Activated CD4-positive, alpha-beta T cell treated with anti-CD3 and anti-CD28 coated beads, Interleukin-2, amount 10 ng/mL, durations not matched to agents 7 days and 5 days (primary cell): ENCODE measurements around the gene RLBP1. TPM values are rescaled to one million over a fixed set of nuclear protein-coding genes. Genes with fewer than 3 reads are reported as not detected.

Source experiments
- CTCF ChIA-PET: fragments of 350-600 bp; sonication (Branson Sonifier 250); formaldehyde crosslinking; loops from one replicate; lab custom pipeline; 2021; ENCODE audit warnings: antibody characterized with exemption; lab: Charles Lee
- POLR2A ChIA-PET: fragments of 350-600 bp; sonication (Branson Sonifier 250); formaldehyde crosslinking; loops from one replicate; lab custom pipeline; 2021; ENCODE audit warnings: antibody characterized with exemption; lab: Charles Lee
- DNase-seq: peaks from one replicate; pipeline ENCODE4 v3.0.0-alpha.2; 2020
- H3K27ac Mint-ChIP-seq: one replicate; pipeline ENCODE4 v1.8.0; 2021; ENCODE audit warnings: mild to moderate bottlenecking, moderate library complexity, mixed read lengths
- H3K27me3 Mint-ChIP-seq: one replicate; pipeline ENCODE4 v1.8.0; 2021; ENCODE audit warnings: mixed read lengths
- H3K36me3 Mint-ChIP-seq: one replicate; pipeline ENCODE4 v1.8.0; 2021; ENCODE audit warnings: low read depth, mixed read lengths
- H3K4me1 Mint-ChIP-seq: one replicate; pipeline ENCODE4 v1.8.0; 2021; ENCODE audit warnings: mixed read lengths
- H3K4me3 Mint-ChIP-seq: one replicate; pipeline ENCODE4 v1.8.0; 2021; ENCODE audit warnings: mild to moderate bottlenecking, moderate library complexity, mixed read lengths
- H3K9me3 Mint-ChIP-seq: one replicate; pipeline ENCODE4 v1.8.0; 2021; ENCODE audit warnings: mixed read lengths
- total RNA-seq, 2 experiments: library from RNA; stranded (reverse); gene quantifications; one replicate each; pipeline ENCODE4 v1.2.3, GENCODE V29; 2021

RLBP1 gene
- total RNA-seq, 2 experiments from 2014 or later, result not detected

DNA sequence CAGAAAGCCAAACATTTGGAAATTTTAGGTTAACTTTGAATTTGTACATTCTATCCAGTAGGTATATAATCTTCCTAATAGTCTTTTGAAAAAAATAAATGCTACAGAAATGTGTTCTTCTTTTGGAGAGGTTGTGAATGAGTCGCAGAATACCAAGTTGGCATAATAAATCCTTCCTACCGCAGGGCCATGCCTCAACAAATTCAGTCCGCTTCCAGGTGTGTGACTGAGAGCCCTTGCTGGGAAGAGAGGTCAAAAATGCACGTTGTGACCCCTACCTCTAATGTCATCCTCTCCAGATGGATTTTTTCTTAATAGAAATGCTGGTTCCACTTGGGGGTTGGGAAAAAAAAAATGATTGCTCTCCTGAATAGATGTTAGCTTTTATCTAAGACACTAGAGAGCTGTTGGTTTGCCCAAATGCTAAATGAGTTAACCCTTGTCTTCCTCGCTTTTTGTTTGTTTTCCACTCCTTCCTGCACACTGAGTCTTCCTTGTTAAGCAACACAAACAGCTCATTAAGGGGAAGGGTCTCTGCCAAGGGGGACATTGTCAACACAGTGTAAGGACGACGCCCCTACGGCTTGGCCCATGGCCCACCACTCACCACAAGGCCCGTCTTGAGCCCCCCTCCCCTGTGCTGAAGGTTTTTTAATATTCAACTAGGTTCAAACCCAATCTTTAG lies 33.9 kb downstream of the RLBP1 start:
- H3K36me3 Mint-ChIP-seq, result peaks cover 24% of the 10 kb centered on the region

DNA sequence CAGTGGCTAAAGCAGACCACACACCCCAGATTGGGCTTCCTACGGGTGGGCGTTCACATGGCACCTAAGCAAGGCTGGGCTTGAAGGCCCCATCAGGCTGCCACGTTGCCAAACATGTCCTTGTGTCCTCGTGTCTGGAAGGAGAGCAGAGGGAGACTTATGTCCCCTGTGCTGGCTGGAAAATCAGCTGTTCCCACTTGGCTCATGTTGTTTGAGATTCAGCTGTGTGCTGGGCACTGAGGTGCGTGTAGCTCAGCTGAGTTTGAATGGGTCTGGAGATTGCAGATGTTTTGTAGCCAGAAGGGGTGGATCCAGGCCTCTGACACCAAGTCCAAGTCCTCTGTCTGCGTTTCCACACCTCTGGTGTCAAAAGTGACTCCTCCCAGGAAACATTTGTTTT lies 34.6 kb downstream of the RLBP1 start:
- POLR2A ChIA-PET, result no interaction called here
- H3K27ac Mint-ChIP-seq, result no peak overlapping the region

More for the DNA sequence above, 33.9 kb downstream of the RLBP1 start:
- POLR2A ChIA-PET, result no interaction called here
- H3K27me3 Mint-ChIP-seq, result no peaks in the 10 kb centered on the region
- CTCF ChIA-PET, result interaction anchor here (0.7 to 2.5 kb wide), 3 partner anchors 10 to 268 kb away, joined by 3 to 8 read pairs (median 3); no protein-coding TSS in a partner anchor
- H3K4me1 Mint-ChIP-seq, result no peaks in the 10 kb centered on the region
- no peak for DNase-seq
- no peak overlapping the region for H3K27ac Mint-ChIP-seq
- H3K4me3 Mint-ChIP-seq, result no peak overlapping the region
- H3K9me3 Mint-ChIP-seq, result no peaks in the 10 kb centered on the region

DNA sequence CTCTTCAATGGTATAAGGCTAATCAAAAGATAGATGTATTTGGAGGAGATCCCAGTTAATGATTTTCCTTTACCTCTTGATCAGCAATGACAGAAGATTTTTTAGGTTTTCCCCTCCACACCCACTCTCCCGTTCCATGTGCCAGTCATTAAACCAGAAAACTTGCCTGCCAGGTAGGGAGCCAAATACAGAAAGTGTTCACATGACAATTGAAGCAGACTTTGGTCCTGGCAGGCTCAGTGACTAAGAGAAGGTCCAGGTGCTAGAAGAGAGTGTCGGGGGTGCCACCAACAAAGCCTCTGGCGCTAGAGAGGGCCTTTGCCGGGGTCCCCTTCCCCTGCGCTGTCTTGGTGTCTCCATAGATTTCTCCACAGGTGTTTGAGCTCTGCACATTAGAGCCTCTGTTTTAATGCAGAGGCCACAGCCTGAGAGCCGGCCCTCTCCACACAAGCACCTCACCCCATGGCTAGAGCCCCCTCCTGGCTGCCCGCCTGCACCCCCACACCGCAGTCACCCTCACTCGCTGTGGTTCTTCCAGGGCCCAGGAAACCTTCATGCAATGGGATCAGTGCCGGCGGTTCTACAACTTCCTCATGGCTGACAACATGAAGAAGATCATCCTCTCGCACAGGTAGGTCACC lies 36.4 kb downstream of the RLBP1 start:
- H3K27ac Mint-ChIP-seq, result no peak overlapping the region
- DNase-seq, result no peak
- CTCF ChIA-PET, result interaction anchor here (1.0 to 1.4 kb wide), 2 partner anchors 22 to 38 kb away, joined by 3 read pairs; no protein-coding TSS in a partner anchor
- peaks cover 13% of the 10 kb centered on the region for H3K36me3 Mint-ChIP-seq
- POLR2A ChIA-PET, result no interaction called here
- no peaks in the 10 kb centered on the region for H3K27me3 Mint-ChIP-seq
- H3K4me3 Mint-ChIP-seq, result no peak overlapping the region
- H3K9me3 Mint-ChIP-seq, result no peaks in the 10 kb centered on the region
- no peaks in the 10 kb centered on the region for H3K4me1 Mint-ChIP-seq

More for the DNA sequence above, 34.6 kb downstream of the RLBP1 start:
- CTCF ChIA-PET, result interaction anchor here (1.1 to 2.5 kb wide), 2 partner anchors 9 to 20 kb away, joined by 3 to 8 read pairs; no protein-coding TSS in a partner anchor
- H3K36me3 Mint-ChIP-seq, result peaks cover 20% of the 10 kb centered on the region
- DNase-seq, result no peak
- no peak overlapping the region for H3K4me3 Mint-ChIP-seq
- no peaks in the 10 kb centered on the region for H3K4me1 Mint-ChIP-seq
- no peaks in the 10 kb centered on the region for H3K9me3 Mint-ChIP-seq
- no peaks in the 10 kb centered on the region for H3K27me3 Mint-ChIP-seq

DNA sequence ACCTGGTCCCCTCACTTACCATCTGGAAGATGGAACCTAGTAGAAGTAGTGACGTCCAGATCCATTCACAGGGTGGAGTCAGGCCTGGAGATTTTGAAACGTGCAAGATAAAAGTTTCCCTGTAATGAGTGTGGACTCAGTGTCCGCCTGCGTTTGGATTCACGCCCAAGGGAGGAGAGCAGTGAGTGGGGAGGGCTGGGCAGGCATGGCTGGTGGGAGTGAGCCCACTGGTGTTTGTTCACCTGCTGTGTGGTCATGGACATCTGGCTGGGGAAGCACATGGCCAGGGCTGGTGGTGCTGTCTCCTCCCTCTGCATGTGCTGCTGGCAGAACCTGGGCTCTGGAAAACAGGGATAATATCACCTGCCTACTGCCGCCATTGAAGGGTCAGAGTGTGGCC lies 37.0 kb downstream of the RLBP1 start:
- POLR2A ChIA-PET, result no interaction called here
- H3K9me3 Mint-ChIP-seq, result no peaks in the 10 kb centered on the region

DNA sequence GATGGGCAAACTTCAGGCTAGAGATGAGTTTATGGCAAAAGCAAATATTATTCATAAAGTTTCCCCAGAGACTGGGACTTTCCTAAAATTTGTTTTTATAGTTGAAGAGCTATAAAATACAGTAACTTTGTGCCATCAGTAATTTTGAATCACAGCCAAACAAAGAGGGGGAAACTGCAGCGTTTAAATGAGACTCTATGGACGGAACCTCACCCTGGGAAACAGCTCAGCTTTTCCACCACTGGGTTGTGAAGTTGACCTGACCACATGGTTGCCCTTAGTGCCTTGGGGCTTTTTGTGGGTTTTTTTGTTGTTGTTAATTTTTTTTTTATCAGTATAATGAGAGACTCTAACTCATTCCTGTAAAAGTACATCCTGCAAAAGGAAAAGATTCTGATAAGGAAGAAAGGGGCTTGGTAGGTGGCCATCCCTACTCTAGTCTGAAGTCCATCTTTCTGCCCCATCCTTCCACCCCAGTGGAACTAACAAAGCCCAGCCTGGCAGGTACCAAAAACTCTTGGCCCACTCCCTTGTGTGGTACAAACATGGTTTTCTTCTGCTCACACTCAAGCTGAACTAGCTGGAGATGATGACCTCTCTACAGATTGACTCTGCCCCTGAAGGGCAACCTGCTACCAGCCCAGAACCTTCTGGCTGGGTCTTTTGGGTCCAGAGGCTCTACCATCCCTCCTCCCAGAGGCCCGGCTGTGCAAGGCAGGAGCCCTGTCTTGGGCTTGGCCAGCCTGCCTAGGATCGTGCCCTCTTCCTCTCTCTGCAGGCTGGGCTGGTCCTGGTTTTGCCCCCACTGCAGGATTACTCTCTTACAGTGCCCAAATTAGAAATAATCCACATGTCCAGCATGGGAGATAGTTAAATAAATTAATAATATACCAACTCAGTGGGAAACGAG lies 41.2 kb downstream of the RLBP1 start:
- H3K4me1 Mint-ChIP-seq, result peaks cover 13% of the 10 kb centered on the region
- POLR2A ChIA-PET, result no interaction called here
- H3K9me3 Mint-ChIP-seq, result no peaks in the 10 kb centered on the region
- CTCF ChIA-PET, result interaction anchor here (0.6 to 2.0 kb wide), 4 partner anchors 7 to 115 kb away, joined by 3 to 5 read pairs (median 3); no protein-coding TSS in a partner anchor
- H3K27me3 Mint-ChIP-seq, result no peaks in the 10 kb centered on the region
- no peak overlapping the region for H3K27ac Mint-ChIP-seq
- H3K36me3 Mint-ChIP-seq, result peaks cover 18% of the 10 kb centered on the region
- no peak overlapping the region for H3K4me3 Mint-ChIP-seq
- no peak for DNase-seq

More for the DNA sequence above, 37.0 kb downstream of the RLBP1 start:
- Mint-ChIP-seq H3K4me1 (peaks cover 2% of the 10 kb centered on the region), H3K4me3 (no peak overlapping the region), H3K27ac (no peak overlapping the region), H3K36me3 (peaks cover 11% of the 10 kb centered on the region), H3K27me3 (no peaks in the 10 kb centered on the region)
- DNase-seq, result no peak
- CTCF ChIA-PET, result interaction anchor here (0.6 kb wide), 1 partner anchor 127 kb away, joined by 3 read pairs; no protein-coding TSS in a partner anchor

DNA sequence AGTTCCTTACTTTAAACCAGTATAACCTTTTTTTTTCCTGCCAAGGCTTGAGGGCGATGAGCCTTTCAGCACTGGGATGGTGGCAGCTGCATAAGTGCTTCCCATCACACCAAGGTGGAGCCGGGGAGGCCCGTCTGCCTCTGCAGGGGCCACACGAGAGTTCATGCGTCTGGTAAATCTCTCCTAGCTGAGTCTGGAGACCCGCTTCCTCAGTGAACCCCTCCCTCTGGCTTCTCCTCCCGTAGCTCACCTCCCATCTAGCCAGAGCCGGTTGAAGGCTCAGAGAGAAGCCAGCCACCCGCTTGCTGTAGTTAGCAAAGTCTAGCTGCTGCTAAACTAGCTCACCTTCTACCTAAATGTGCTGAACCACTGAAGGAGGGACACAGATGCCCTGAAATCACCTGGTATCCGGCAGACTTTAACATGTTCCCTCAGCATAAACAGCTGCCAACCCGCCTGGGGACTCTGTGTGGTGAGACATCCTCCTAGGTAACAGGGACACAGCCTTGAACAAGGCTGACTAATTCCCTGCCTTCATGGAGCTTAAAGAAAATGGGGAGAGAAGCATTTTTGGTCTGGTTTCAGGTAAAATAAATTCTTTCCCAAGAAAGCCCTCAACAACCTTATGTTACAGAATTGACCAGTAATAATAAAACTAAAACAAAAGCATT lies 42.9 kb downstream of the RLBP1 start:
- ChIA-PET CTCF (interaction anchor here (0.6 to 2.1 kb wide), 29 partner anchors 8 to 274 kb away, joined by 3 to 20 read pairs (median 3); partner anchors contain the start of gene ABHD2), POLR2A (no interaction called here)
- Mint-ChIP-seq H3K9me3 (no peaks in the 10 kb centered on the region), H3K27me3 (no peaks in the 10 kb centered on the region), H3K27ac (peak overlapping the region; percentile 11), H3K36me3 (peaks cover 18% of the 10 kb centered on the region), H3K4me3 (no peak overlapping the region), H3K4me1 (peaks cover 13% of the 10 kb centered on the region)
- DNase-seq, result no peak

DNA sequence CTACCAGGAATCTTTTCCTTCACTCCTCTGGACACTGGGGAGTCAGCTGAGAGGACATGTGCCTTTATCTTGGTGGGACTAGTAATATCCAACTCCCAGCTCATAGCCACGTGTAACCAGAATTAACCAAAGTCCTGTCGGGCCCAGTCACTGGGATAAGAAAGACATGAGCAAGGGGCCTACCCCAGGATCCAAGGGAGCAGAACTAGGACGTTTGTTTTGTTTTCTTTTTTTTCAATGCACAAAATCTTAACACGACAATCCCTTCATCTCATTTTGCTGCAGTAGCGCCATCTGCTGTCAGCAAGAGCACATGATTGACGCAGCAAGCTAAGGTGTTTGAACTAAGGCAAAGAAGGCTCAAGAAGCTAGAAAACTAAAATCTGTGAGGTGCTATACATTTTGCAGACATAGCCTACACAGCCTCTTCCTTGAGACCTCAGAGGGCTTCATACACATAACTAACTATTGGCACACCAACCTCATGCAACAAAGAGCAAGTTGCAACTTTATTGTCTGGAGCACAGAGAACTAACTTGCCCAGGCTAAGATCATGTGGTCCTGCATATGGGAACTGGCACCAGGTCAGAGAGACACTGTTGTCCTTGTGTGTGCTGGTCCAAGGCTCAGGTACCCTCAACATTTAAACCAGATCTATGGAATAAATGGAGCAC lies 43.6 kb downstream of the RLBP1 start:
- Mint-ChIP-seq H3K27ac (peak overlapping the region; percentile 58), H3K9me3 (no peaks in the 10 kb centered on the region), H3K36me3 (peaks cover 16% of the 10 kb centered on the region), H3K27me3 (no peaks in the 10 kb centered on the region), H3K4me3 (no peak overlapping the region), H3K4me1 (peaks cover 13% of the 10 kb centered on the region)
- ChIA-PET POLR2A (no interaction called here), CTCF (interaction anchor here (0.6 to 2.1 kb wide), 31 partner anchors 9 to 613 kb away, joined by 3 to 20 read pairs (median 3); partner anchors contain the start of gene ABHD2)
- peak; percentile 80 for DNase-seq

DNA sequence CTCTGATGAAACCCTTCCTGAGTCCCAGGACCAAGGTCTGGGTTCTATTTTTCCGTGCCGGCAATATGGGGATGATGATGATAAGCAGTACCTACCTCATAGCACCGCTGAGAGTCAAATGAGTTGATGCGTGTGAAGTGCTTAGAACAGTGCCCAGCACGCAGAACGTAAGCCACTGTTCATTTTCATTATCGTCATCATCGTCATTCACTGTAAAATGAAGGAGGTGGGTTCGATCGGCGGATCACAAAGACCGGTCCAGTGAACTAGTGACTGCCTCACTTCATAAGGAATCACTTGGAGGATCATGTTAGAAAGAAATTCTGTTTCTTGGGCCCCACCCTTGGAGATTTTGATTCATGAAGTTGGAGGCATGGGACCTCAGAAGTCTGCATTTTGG lies 44.3 kb downstream of the RLBP1 start:
- CTCF ChIA-PET, result interaction anchor here (0.7 to 2.1 kb wide), 21 partner anchors 10 to 612 kb away, joined by 3 to 20 read pairs (median 3); partner anchors contain the start of gene ABHD2
- Mint-ChIP-seq H3K4me1 (peaks cover 13% of the 10 kb centered on the region), H3K9me3 (no peaks in the 10 kb centered on the region), H3K27ac (peak overlapping the region; percentile 58), H3K36me3 (peaks cover 15% of the 10 kb centered on the region), H3K27me3 (no peaks in the 10 kb centered on the region), H3K4me3 (no peak overlapping the region)
- DNase-seq, result no peak
- POLR2A ChIA-PET, result no interaction called here

DNA sequence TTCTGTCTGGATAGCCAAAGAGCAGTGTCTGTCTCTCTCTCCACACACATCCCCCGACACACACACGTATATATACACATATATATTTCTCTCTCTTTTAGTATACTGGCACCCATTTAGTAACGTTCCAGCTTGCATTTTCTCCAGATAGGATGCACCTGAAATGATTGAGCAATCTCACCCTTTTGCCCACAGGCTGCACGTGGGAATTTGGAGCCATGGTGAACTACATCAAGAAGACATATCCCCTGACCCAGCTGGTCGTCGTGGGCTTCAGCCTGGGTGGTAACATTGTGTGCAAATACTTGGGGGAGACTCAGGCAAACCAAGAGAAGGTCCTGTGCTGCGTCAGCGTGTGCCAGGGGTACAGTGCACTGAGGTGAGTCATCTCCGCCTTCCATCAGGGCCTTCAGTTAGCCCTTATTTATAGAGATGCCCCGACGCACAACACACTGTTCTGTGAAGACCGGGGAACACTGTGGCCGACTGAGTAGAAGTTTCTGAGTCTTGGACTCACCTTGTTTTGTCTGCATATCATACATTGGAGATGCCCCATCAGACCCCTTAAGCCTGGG lies 45.7 kb downstream of the RLBP1 start:
- CTCF ChIA-PET, result interaction anchor here (1.1 to 2.3 kb wide), 3 partner anchors 118 to 270 kb away, joined by 3 to 10 read pairs (median 4); no protein-coding TSS in a partner anchor
- Mint-ChIP-seq H3K27me3 (no peaks in the 10 kb centered on the region), H3K36me3 (peaks cover 14% of the 10 kb centered on the region)

DNA sequence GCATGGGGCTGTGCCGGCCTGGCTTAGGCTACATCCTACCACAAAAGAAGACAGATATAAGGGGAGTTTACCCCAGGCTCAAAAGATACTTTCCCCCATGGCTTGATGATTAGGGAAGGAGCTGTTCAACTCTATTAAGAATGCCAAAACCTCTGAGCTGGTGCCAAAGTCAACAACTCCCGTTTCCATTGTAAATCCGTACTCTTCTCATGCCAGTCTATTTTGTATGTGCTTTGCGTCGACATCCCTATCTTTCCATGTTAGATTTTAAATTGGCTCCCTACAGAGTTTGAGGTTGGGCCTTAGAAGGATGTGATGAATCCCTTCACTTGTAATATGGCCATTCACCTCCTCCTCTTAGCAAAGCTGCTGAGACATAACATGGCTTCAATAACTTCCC lies 46.9 kb downstream of the RLBP1 start:
- Mint-ChIP-seq H3K36me3 (peaks cover 16% of the 10 kb centered on the region), H3K27me3 (no peaks in the 10 kb centered on the region), H3K4me3 (no peak overlapping the region), H3K4me1 (peaks cover 12% of the 10 kb centered on the region), H3K27ac (no peak overlapping the region), H3K9me3 (no peaks in the 10 kb centered on the region)
- DNase-seq, result no peak
- ChIA-PET CTCF (interaction anchor here (0.5 to 2.3 kb wide), 7 partner anchors 25 to 269 kb away, joined by 3 to 10 read pairs (median 3); no protein-coding TSS in a partner anchor), POLR2A (no interaction called here)

More for the DNA sequence above, 45.7 kb downstream of the RLBP1 start:
- H3K9me3 Mint-ChIP-seq, result no peaks in the 10 kb centered on the region
- peaks cover 13% of the 10 kb centered on the region for H3K4me1 Mint-ChIP-seq
- no peak for DNase-seq
- H3K27ac Mint-ChIP-seq, result no peak overlapping the region
- POLR2A ChIA-PET, result no interaction called here
- no peak overlapping the region for H3K4me3 Mint-ChIP-seq

DNA sequence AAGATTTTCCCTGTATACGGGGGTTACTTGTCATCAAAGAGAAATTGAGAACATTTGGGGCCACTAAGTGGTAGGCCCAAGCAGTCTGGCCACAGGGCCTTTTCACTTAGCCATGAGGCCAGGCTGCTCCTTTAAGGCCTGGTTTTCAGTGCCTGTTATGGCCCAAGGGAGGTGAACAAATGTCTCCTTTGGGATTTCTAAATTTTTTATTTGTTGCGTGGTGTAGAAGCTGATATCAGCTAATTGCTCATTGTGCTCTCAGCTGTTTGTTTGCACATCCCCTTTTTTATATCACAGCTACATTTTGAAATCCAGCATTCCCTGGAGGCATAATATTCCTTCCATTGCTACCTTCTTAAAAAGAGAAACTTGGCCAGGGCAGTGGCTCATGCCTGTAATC lies 48.5 kb downstream of the RLBP1 start:
- Mint-ChIP-seq H3K27ac (no peak overlapping the region), H3K4me1 (peaks cover 9% of the 10 kb centered on the region), H3K9me3 (no peaks in the 10 kb centered on the region), H3K4me3 (no peak overlapping the region), H3K36me3 (peaks cover 13% of the 10 kb centered on the region), H3K27me3 (no peaks in the 10 kb centered on the region)
- POLR2A ChIA-PET, result no interaction called here
- CTCF ChIA-PET, result interaction anchor here (0.5 to 1.9 kb wide), 3 partner anchors 8 to 34 kb away, joined by 3 to 10 read pairs (median 3); no protein-coding TSS in a partner anchor
- no peak for DNase-seq
